Mucosa of descending colon (tissue), 3 donors: ENCODE measurements around the gene KCND2. TPM values are rescaled to one million over a fixed set of nuclear protein-coding genes. Genes with fewer than 3 reads are reported as not detected.

Experiments
- ATAC-seq: fragments of 200-7000 bp; cut with Tn5 transposase; one replicate; pipeline ENCODE4 v1.9.1; 2020; ENCODE audit warnings: mild to moderate bottlenecking, moderate library complexity
- DNase-seq, 3 donors: peaks; one replicate each; pipeline ENCODE4 v3.0.0-alpha.2; 2020
- H3K36me3 ChIP-seq: fragments of 200-600 bp; one replicate; pipeline ENCODE4 v1.8.0; 2021; ENCODE audit warnings: low read depth, mild to moderate bottlenecking
- H3K4me1 ChIP-seq: fragments of 200-600 bp; one replicate; pipeline ENCODE4 v1.8.0; 2021; ENCODE audit warnings: low read depth, mild to moderate bottlenecking
- H3K4me3 ChIP-seq: fragments of 200-600 bp; one replicate; pipeline ENCODE4 v1.8.0; 2021; ENCODE audit warnings: mild to moderate bottlenecking
- H3K9me3 ChIP-seq: fragments of 200-600 bp; one replicate; pipeline ENCODE4 v1.8.0; 2021; ENCODE audit warnings: mild to moderate bottlenecking
- CTCF ChIP-seq: fragments of 200-600 bp; IDR thresholded peaks from one replicate; pipeline ENCODE4 v1.8.0; 2022; ENCODE audit warnings: antibody characterized with exemption, mild to moderate bottlenecking
- intact Hi-C, 2 donors: fragments of 100-400 bp; cut with DNase I in 1 of 2; cut with micrococcal nuclease in 1 of 2; formaldehyde crosslinking; loops; one replicate each; pipeline versions ENCODE4 v1.11.0 to v1.11.1; 2022; cut with DNase I, micrococcal nuclease
- total RNA-seq, 3 donors: library from RNA; stranded (reverse); fragmentation: NEBNext Ultra II Directional in 2 of 3; extraction: Animal tissue kit (Norgen Biotek cat#: 25700) in 2 of 3; gene quantifications; one replicate each; pipeline versions ENCODE4 v1.2.1 to v1.2.4, GENCODE V29; 2021 to 2023
- donor health status: DM: no; HTN: no; CAD: no; lungs with moderate emphysema.
- donor health status: DM: no; HTN: no; CAD: no.
- donor health status: DM: no; HTN: yes; CAD: no.

Gene KCND2
- total RNA-seq, 3 donors from 2014 or later = 0.09 to 0.98 (median 0.41) TPM

GRCh38 chr7:120412139-120413050 is 139.4 kb downstream of the KCND2 start:
- ATAC-seq (no peak), DNase-seq (no peak)
- Histone ChIP-seq H3K4me1 (no peaks in the 10 kb centered on the region), H3K36me3 (no peaks in the 10 kb centered on the region), H3K9me3 (no peaks in the 10 kb centered on the region), H3K4me3 (no peak overlapping the region)
- intact Hi-C loops = no loop called here
- no peak for TF ChIP-seq CTCF

DNA sequence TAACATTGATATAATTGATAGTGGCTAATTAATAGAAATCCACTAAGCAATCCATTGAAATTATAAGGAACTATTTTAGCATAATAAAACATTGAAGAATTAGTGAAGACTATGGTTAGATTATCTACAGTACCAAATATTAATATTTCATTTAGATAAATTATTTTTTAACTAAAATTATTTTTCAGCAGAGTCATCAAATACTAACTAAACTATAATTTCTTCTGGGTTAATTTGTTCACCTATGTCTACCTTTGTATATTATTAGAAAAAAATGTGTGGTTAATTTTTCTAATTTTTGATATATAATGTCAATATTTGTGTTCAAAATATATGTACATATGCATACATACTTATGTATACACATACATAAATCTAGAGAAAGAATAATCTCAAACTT is 140.2 kb downstream of the KCND2 start:
- Histone ChIP-seq H3K36me3 (no peaks in the 10 kb centered on the region), H3K9me3 (no peaks in the 10 kb centered on the region), H3K4me1 (no peaks in the 10 kb centered on the region), H3K4me3 (no peak overlapping the region)
- DNase-seq (no peak), ATAC-seq (no peak)
- intact Hi-C loops = no loop called here
- no peak for TF ChIP-seq CTCF

- no peak for TF ChIP-seq CTCF
- DNase-seq (no peak), ATAC-seq (no peak)
- H3K4me3 ChIP-seq = no peak overlapping the region
- intact Hi-C loops = no loop called here
- no peaks in the 10 kb centered on the region for H3K4me1 ChIP-seq
- H3K9me3 ChIP-seq = no peaks in the 10 kb centered on the region
- H3K36me3 ChIP-seq = no peaks in the 10 kb centered on the region
Observed at GRCh38 chr7:120417244-120417979, 144.4 kb downstream of the KCND2 start.

DNA sequence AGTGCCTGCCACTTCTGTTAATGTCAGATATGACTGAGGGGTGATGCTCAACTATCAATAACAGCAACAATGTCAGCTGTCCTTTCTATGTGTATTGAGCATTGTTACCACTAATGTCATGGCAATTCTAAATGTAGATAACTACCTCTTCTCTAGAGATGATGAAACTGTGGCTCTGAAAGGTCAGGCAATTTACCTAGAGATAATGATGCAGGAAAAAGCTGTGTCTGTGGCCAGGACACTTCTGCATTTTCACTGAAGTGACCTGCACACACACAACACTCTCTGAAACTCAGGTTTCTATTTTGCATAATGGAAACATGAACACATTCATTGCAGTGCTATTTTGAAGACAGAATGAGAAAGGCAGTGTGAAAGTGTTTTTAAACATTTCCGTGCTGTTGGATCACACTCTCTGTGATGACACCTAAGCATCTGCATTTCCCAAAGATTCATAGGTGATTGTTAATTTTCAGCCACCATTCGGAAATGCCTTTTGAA is 148.2 kb downstream of the KCND2 start:
- ATAC-seq = no peak
- Histone ChIP-seq H3K9me3 (no peaks in the 10 kb centered on the region), H3K4me1 (no peaks in the 10 kb centered on the region), H3K4me3 (no peak overlapping the region), H3K36me3 (no peaks in the 10 kb centered on the region)
- no peak for DNase-seq
- TF ChIP-seq CTCF = no peak
- intact Hi-C loops = no loop called here

GRCh38 chr7:120431016-120431415 is 158.0 kb downstream of the KCND2 start:
- Histone ChIP-seq H3K4me1 (no peaks in the 10 kb centered on the region), H3K4me3 (no peak overlapping the region)
- ATAC-seq = no peak

More at GRCh38 chr7:120431016-120431415, 158.0 kb downstream of the KCND2 start:
- no peaks in the 10 kb centered on the region for H3K36me3 ChIP-seq
- no peak for DNase-seq
- no peak for TF ChIP-seq CTCF
- no peaks in the 10 kb centered on the region for H3K9me3 ChIP-seq
- intact Hi-C loops = no loop called here
